ENCODE data around the gene RASA3.

DNA sequence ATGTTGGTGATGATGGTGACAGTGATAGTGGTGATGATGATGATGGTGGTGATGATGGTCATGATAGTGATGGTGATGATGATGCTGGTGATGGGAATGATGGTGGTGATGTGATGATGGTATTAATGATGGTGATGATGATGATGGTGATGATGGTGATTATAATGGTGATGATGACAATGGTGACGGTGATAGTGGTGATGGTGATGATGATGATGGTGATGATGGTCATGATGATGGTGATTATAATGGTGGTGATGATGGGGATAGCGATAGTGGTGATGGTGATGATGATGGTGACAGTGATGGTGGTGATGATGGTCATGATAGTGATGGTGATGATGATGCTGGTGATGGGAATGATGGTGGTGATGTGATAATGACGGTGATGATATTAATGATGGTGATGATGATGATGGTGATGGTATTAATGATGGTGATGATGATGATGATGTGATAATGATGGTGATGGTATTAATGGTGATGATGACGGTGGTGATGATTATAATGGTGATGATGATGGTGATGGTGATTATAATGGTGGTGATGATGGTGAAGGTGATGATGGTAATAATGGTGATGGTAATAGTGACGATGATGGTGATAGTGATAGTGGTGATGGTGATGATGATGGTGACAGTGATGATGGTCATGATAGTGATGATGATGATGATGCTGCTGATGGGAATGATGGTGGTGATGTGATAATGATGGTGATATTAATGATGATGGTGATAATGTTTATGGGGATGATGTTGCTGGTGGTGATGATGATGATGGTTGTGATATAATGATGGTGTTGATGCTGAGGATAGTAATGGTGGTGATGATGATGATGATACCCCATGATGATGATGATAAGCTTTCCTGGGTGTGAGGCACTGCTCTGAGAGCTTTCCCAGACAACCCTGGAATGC, 166.2 kb downstream of the RASA3 start:
- TF ChIP-seq SMAD4 (CRISPR knock-in tag; IDR thresholded peaks at IDR 0.05) (no peak), NR3C1 (CRISPR knock-in tag; conservative IDR thresholded peaks at IDR 0.05; ENCODE audit: low read depth) (no peak), ZNF317 (CRISPR knock-in tag; IDR thresholded peaks at IDR 0.05; ENCODE audit: borderline replicate concordance, low read depth) (no peak), JUN (CRISPR knock-in tag; IDR thresholded peaks at IDR 0.05) (no peak), NFYB (CRISPR knock-in tag; conservative IDR thresholded peaks at IDR 0.05; ENCODE audit: low read depth) (no peak), ZNF232 (CRISPR knock-in tag; IDR thresholded peaks at IDR 0.05) (no peak)
- TF ChIP-seq, protein P1, sequence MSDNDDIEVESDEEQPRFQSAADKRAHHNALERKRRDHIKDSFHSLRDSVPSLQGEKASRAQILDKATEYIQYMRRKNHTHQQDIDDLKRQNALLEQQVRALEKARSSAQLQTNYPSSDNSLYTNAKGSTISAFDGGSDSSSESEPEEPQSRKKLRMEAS (CRISPR knock-in tag; IDR thresholded peaks at IDR 0.05), result no peak
- TF ChIP-seq, protein P2, sequence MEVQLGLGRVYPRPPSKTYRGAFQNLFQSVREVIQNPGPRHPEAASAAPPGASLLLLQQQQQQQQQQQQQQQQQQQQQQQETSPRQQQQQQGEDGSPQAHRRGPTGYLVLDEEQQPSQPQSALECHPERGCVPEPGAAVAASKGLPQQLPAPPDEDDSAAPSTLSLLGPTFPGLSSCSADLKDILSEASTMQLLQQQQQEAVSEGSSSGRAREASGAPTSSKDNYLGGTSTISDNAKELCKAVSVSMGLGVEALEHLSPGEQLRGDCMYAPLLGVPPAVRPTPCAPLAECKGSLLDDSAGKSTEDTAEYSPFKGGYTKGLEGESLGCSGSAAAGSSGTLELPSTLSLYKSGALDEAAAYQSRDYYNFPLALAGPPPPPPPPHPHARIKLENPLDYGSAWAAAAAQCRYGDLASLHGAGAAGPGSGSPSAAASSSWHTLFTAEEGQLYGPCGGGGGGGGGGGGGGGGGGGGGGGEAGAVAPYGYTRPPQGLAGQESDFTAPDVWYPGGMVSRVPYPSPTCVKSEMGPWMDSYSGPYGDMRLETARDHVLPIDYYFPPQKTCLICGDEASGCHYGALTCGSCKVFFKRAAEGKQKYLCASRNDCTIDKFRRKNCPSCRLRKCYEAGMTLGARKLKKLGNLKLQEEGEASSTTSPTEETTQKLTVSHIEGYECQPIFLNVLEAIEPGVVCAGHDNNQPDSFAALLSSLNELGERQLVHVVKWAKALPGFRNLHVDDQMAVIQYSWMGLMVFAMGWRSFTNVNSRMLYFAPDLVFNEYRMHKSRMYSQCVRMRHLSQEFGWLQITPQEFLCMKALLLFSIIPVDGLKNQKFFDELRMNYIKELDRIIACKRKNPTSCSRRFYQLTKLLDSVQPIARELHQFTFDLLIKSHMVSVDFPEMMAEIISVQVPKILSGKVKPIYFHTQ (CRISPR knock-in tag; IDR thresholded peaks at IDR 0.05), result no peak
- TF ChIP-seq, protein P3, sequence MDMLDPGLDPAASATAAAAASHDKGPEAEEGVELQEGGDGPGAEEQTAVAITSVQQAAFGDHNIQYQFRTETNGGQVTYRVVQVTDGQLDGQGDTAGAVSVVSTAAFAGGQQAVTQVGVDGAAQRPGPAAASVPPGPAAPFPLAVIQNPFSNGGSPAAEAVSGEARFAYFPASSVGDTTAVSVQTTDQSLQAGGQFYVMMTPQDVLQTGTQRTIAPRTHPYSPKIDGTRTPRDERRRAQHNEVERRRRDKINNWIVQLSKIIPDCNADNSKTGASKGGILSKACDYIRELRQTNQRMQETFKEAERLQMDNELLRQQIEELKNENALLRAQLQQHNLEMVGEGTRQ (CRISPR knock-in tag; IDR thresholded peaks at IDR 0.05), result no peak
- TF ChIP-seq, protein P4, sequence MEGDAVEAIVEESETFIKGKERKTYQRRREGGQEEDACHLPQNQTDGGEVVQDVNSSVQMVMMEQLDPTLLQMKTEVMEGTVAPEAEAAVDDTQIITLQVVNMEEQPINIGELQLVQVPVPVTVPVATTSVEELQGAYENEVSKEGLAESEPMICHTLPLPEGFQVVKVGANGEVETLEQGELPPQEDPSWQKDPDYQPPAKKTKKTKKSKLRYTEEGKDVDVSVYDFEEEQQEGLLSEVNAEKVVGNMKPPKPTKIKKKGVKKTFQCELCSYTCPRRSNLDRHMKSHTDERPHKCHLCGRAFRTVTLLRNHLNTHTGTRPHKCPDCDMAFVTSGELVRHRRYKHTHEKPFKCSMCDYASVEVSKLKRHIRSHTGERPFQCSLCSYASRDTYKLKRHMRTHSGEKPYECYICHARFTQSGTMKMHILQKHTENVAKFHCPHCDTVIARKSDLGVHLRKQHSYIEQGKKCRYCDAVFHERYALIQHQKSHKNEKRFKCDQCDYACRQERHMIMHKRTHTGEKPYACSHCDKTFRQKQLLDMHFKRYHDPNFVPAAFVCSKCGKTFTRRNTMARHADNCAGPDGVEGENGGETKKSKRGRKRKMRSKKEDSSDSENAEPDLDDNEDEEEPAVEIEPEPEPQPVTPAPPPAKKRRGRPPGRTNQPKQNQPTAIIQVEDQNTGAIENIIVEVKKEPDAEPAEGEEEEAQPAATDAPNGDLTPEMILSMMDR (IDR thresholded peaks at IDR 0.05), result no peak
- TF ChIP-seq, protein P5, sequence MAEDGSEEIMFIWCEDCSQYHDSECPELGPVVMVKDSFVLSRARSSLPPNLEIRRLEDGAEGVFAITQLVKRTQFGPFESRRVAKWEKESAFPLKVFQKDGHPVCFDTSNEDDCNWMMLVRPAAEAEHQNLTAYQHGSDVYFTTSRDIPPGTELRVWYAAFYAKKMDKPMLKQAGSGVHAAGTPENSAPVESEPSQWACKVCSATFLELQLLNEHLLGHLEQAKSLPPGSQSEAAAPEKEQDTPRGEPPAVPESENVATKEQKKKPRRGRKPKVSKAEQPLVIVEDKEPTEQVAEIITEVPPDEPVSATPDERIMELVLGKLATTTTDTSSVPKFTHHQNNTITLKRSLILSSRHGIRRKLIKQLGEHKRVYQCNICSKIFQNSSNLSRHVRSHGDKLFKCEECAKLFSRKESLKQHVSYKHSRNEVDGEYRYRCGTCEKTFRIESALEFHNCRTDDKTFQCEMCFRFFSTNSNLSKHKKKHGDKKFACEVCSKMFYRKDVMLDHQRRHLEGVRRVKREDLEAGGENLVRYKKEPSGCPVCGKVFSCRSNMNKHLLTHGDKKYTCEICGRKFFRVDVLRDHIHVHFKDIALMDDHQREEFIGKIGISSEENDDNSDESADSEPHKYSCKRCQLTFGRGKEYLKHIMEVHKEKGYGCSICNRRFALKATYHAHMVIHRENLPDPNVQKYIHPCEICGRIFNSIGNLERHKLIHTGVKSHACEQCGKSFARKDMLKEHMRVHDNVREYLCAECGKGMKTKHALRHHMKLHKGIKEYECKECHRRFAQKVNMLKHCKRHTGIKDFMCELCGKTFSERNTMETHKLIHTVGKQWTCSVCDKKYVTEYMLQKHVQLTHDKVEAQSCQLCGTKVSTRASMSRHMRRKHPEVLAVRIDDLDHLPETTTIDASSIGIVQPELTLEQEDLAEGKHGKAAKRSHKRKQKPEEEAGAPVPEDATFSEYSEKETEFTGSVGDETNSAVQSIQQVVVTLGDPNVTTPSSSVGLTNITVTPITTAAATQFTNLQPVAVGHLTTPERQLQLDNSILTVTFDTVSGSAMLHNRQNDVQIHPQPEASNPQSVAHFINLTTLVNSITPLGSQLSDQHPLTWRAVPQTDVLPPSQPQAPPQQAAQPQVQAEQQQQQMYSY (CRISPR knock-in tag; IDR thresholded peaks at IDR 0.05), result no peak
